HG03457 (cell line): Measurements from ENCODE around the gene PRR36.

Experiments
- ATAC-seq: cut with Tn5 transposase; IDR thresholded peaks from one replicate; pipeline ENCODE4 v1.9.1; 2021; ENCODE audit warnings: moderate number of reproducible peaks; ENCODE audit not compliant: unreplicated experiment

PRR36 gene

GRCh38 chr19:7873304-7874075, 700 bp downstream of the PRR36 start:
- ATAC-seq = no peak

- no peak for ATAC-seq
Observed at GRCh38 chr19:7872306-7873204, 1.6 kb downstream of the PRR36 start.

- ATAC-seq = no peak
Observed at GRCh38 chr19:7871437-7872305, 2.5 kb downstream of the PRR36 start.

- ATAC-seq = no peak
Observed at GRCh38 chr19:7870571-7871436, 3.4 kb downstream of the PRR36 start.

- ATAC-seq = no peak
Observed at GRCh38 chr19:7869910-7870511, 4.2 kb downstream of the PRR36 start.

- ATAC-seq = no peak
Observed at GRCh38 chr19:7869453-7869909, 4.7 kb downstream of the PRR36 start.

- no peak for ATAC-seq
Observed at GRCh38 chr19:7868671-7869452, 5.3 kb downstream of the PRR36 start.

GRCh38 chr19:7868326-7868670, 5.9 kb downstream of the PRR36 start:
- ATAC-seq = no peak

GRCh38 chr19:7867092-7867844, 6.9 kb downstream of the PRR36 start:
- ATAC-seq = no peak

- ATAC-seq = no peak
Observed at GRCh38 chr19:7866399-7867091, 7.6 kb downstream of the PRR36 start.

GRCh38 chr19:7865262-7865911, 8.8 kb downstream of the PRR36 start:
- ATAC-seq = no peak

GRCh38 chr19:7864690-7865074, 9.5 kb downstream of the PRR36 start:
- ATAC-seq = no peak

- no peak for ATAC-seq
Observed at GRCh38 chr19:7863971-7864689, 10.1 kb downstream of the PRR36 start.

GRCh38 chr19:7863157-7863970, 10.8 kb downstream of the PRR36 start:
- ATAC-seq = no peak

- ATAC-seq = no peak
Observed at GRCh38 chr19:7862413-7862951, 11.7 kb downstream of the PRR36 start.
